Peyer's patch (tissue), 4 donors: Measurements from ENCODE around the gene PTER. TPM values are rescaled to one million over a fixed set of nuclear protein-coding genes. Genes with fewer than 3 reads are reported as not detected.

Experiments used
- DNase-seq, 3 donors: peaks; one replicate each; pipeline ENCODE4 v3.0.0-alpha.2; 2017 to 2019
- H3K27ac ChIP-seq, 4 donors: fragments of 200-600 bp; sonication (generic); one replicate each; pipeline ENCODE4 v1.5.1; 2016 to 2019
- H3K27me3 ChIP-seq, 2 donors: fragments of 200-600 bp; sonication (generic); one replicate each; pipeline ENCODE4 v1.5.1; 2019
- H3K36me3 ChIP-seq, 3 donors: fragments of 200-600 bp; sonication (generic); one replicate each; pipeline ENCODE4 v1.5.1; 2016 to 2019
- H3K4me1 ChIP-seq, 4 donors: fragments of 200-600 bp; sonication (generic); one replicate each; pipeline ENCODE4 v1.5.1; 2016 to 2019
- H3K4me3 ChIP-seq, 4 donors: fragments of 200-600 bp; sonication (generic); 1 replicate in 3 of 4; 2 replicates in 1 of 4; pipeline ENCODE4 v1.5.1; 2016 to 2019; ENCODE audit warnings: mild to moderate bottlenecking in 1 of 4
- H3K9me3 ChIP-seq, 4 donors: fragments of 200-600 bp; sonication (generic); one replicate each; pipeline ENCODE4 v1.5.1; 2016 to 2019; ENCODE audit warnings: mild to moderate bottlenecking in 1 of 4
- POLR2A ChIP-seq, 2 donors: fragments of 450-650 bp; IDR thresholded peaks; one replicate each; pipeline ENCODE4 v1.5.1; 2017; ENCODE audit warnings: antibody characterized with exemption in 2 of 2, mild to moderate bottlenecking in 2 of 2, moderate library complexity in 2 of 2
- total RNA-seq, 4 donors: library from RNA; depleted of rRNA; stranded (reverse); fragments of >200 nt; gene quantifications; one replicate each; pipeline ENCODE4 v1.1.0, GENCODE V29; 2016
- TF ChIP-seq, protein P1 (sequence below), 6 experiments: fragments of 450-650 bp in 4 of 6; fragments of 200-600 bp in 2 of 6; sonication (generic) in 1 of 6; IDR thresholded peaks; one replicate each; pipeline ENCODE4 v1.5.1; 2017 to 2019; ENCODE audit warnings: antibody characterized with exemption in 6 of 6, mild to moderate bottlenecking in 3 of 6, moderate library complexity in 1 of 6

PTER gene
- total RNA-seq, 4 donors from 2014 or later, result 14.1 to 26.4 (median 23.4) TPM

DNA sequence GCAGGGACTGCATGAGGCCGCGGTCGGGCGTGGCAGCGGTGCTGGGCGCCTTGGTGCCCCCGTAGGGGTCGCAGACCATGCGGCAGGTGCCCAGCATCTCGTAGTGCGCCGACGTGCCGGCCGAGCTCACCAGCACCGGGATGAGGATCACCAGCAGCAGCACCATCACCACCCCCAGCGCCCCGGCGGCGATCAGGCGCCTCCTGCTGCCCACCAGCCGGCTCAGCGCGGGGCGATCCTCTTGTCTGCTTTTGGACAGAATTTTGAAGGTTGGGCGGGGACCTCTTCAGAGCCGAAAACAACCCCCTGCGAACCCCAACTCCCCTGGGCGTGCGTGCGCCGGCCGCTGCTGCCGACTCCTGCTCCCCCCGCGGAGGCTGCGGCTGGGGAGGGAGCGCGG, 84.1 kb downstream of the PTER start:
- peaks cover 0 to 25% of the 10 kb centered on the region in 2 donors for H3K27me3 ChIP-seq
- no peak for TF ChIP-seq POLR2A (IDR thresholded peaks at IDR 0.05)
- TF ChIP-seq, protein P1, sequence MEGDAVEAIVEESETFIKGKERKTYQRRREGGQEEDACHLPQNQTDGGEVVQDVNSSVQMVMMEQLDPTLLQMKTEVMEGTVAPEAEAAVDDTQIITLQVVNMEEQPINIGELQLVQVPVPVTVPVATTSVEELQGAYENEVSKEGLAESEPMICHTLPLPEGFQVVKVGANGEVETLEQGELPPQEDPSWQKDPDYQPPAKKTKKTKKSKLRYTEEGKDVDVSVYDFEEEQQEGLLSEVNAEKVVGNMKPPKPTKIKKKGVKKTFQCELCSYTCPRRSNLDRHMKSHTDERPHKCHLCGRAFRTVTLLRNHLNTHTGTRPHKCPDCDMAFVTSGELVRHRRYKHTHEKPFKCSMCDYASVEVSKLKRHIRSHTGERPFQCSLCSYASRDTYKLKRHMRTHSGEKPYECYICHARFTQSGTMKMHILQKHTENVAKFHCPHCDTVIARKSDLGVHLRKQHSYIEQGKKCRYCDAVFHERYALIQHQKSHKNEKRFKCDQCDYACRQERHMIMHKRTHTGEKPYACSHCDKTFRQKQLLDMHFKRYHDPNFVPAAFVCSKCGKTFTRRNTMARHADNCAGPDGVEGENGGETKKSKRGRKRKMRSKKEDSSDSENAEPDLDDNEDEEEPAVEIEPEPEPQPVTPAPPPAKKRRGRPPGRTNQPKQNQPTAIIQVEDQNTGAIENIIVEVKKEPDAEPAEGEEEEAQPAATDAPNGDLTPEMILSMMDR (IDR thresholded peaks at IDR 0.05), result no peak
- H3K27ac ChIP-seq, result no peak overlapping the region
- DNase-seq, result peak in 1 of 3 donors; percentile 51
- peak overlapping the region; percentile 15 to 58 (median 48) for H3K4me3 ChIP-seq
- H3K36me3 ChIP-seq, result no peaks in the 10 kb centered on the region
- H3K9me3 ChIP-seq, result no peaks in the 10 kb centered on the region
- peaks cover 0 to 24% (median 14%) of the 10 kb centered on the region in 4 donors for H3K4me1 ChIP-seq

DNA sequence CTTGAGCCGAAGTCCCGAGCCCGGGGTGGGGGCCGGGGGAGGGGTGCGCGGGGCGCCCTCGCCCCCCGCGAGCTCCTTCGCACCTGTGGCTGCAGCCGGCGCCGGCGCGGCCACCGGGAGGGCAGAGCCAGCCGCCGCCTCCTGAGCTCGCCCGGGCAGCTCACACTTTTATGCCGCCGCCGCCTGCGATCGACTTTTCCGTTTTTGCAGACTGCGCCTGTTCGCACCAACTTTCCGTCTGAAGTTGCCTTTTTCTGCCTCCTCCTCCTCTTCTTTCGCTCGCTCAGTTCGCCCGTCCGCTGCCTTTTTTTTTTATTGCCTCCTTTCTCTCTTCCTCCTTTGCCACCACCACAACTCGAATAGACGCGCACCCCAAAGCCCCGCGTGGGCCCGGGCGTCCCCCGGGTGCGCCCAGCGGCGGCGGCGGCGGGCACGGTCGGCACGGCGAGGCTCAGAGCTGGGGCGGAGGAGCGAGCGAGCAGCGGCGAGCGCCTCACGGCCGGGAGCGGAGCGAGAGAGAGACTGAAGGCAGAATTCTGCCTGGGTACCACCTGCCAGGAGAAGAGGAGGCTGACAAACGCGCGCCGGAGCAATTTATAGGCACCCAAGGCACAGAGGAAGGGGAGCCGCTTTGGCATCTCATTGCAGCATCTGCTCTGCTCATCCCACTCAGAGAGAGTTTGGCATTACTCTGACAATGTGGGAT, 84.7 kb downstream of the PTER start, which contains the start of gene C1QL3:
TSS of gene C1QL3 (minus strand) at position 569 of the 706 bp plus-strand sequence. CDS start 814 bp downstream, outside the sequence.
- TF ChIP-seq, protein P1 (IDR thresholded peaks at IDR 0.05), result no peak
- no peak for TF ChIP-seq POLR2A (IDR thresholded peaks at IDR 0.05)
- H3K4me3 ChIP-seq, result peak within 1 kb of the TSS; percentile 15 to 58 (median 48)
- peaks cover 0 to 25% of the 10 kb centered on the region in 2 donors for H3K27me3 ChIP-seq
- no peaks in the 10 kb centered on the region for H3K36me3 ChIP-seq
- no peaks in the 10 kb centered on the region for H3K9me3 ChIP-seq
- H3K27ac ChIP-seq, result no peak within 1 kb of the TSS
- peak in 1 of 3 donors; percentile 50 for DNase-seq
- H3K4me1 ChIP-seq, result peaks cover 0 to 24% (median 14%) of the 10 kb centered on the region in 4 donors

- TF ChIP-seq POLR2A (IDR thresholded peaks at IDR 0.05), result no peak
- TF ChIP-seq, protein P1 (IDR thresholded peaks at IDR 0.05), result no peak
- no peaks in the 10 kb centered on the region for H3K36me3 ChIP-seq
- DNase-seq, result no peak
- no peaks in the 10 kb centered on the region for H3K4me1 ChIP-seq
- no peaks in the 10 kb centered on the region for H3K9me3 ChIP-seq
- H3K27me3 ChIP-seq, result no peaks in the 10 kb centered on the region
- no peak overlapping the region for H3K4me3 ChIP-seq
- no peak overlapping the region for H3K27ac ChIP-seq
These were observed 90.6 kb downstream of the PTER start for GRCh38 chr10:16527452-16527851.

- H3K4me3 ChIP-seq, result no peak overlapping the region
These were observed 93.0 kb downstream of the PTER start for GRCh38 chr10:16529853-16530252.

GRCh38 chr10:16536155-16536554, 99.3 kb downstream of the PTER start:
- H3K36me3 ChIP-seq, result no peaks in the 10 kb centered on the region
- no peaks in the 10 kb centered on the region for H3K27me3 ChIP-seq
- TF ChIP-seq POLR2A (IDR thresholded peaks at IDR 0.05), result no peak
- TF ChIP-seq, protein P1 (IDR thresholded peaks at IDR 0.05), result no peak
- DNase-seq, result no peak
- no peaks in the 10 kb centered on the region for H3K9me3 ChIP-seq
- H3K27ac ChIP-seq, result no peak overlapping the region
- no peak overlapping the region for H3K4me3 ChIP-seq
- H3K4me1 ChIP-seq, result no peaks in the 10 kb centered on the region

More at GRCh38 chr10:16529853-16530252, 93.0 kb downstream of the PTER start:
- H3K27me3 ChIP-seq, result no peaks in the 10 kb centered on the region
- TF ChIP-seq, protein P1 (IDR thresholded peaks at IDR 0.05), result no peak
- TF ChIP-seq POLR2A (IDR thresholded peaks at IDR 0.05), result no peak
- H3K4me1 ChIP-seq, result no peaks in the 10 kb centered on the region
- no peaks in the 10 kb centered on the region for H3K36me3 ChIP-seq
- no peak for DNase-seq
- H3K9me3 ChIP-seq, result no peaks in the 10 kb centered on the region
- H3K27ac ChIP-seq, result no peak overlapping the region
